K562 (cell line): Measurements from ENCODE around the gene ZNF506. TPM values are rescaled to one million over a fixed set of nuclear protein-coding genes. Genes with fewer than 3 reads are reported as not detected.

Experiments
- CHD7 ChIP-seq: fragments of 200-600 bp; sonication (generic); IDR thresholded peaks from one replicate; pipeline ENCODE4 v1.6.1; 2012; ENCODE audit warnings: mild to moderate bottlenecking, low read depth, low read length, inconsistent platforms
- DEAF1 ChIP-seq: fragments of 450-650 bp; formaldehyde crosslinking; IDR thresholded peaks from 2 replicates; pipeline ENCODE4 v1.4.0; 2020; ENCODE audit warnings: mild to moderate bottlenecking, moderate library complexity
- FOXJ3 ChIP-seq: sonication (generic); formaldehyde crosslinking; IDR thresholded peaks from 2 replicates; pipeline ENCODE4 v1.4.0; 2020; ENCODE audit warnings: mild to moderate bottlenecking, missing genetic modification reagents
- RBM39 ChIP-seq: fragments of 200-400 bp; formaldehyde crosslinking; optimal IDR thresholded peaks from 2 replicates; pipeline ENCODE3; 2018; ENCODE audit warnings: low read depth, low read length
- RREB1 ChIP-seq: fragments of 250-450 bp; sonication (Bioruptor Pico); IDR thresholded peaks from 2 replicates; pipeline ENCODE4 v1.4.0; 2020
- SUPT5H ChIP-seq: fragments of 450-650 bp; IDR thresholded peaks from 2 replicates; pipeline ENCODE4 v1.6.1; 2016
- WHSC1 ChIP-seq: IDR thresholded peaks from one replicate; pipeline ENCODE4 v1.6.1; 2012; ENCODE audit warnings: low read length, control low read depth, inconsistent platforms
- polyA plus RNA-seq, 8 experiments: library from polyadenylated mRNA; depleted of rRNA in 4 of 8; stranded (reverse) in 5 of 8; unstranded in 3 of 8; fragments of >200 nt; fragmentation: Nextera tagmentation in 2 of 8; fragmentation: Illumina TruSeq in 1 of 8; extraction: Ambion mirVana in 2 of 8; extraction: Trizol in 1 of 8; gene quantifications; 2 replicates each; pipeline versions ENCODE4 v1.2.1 to v1.2.3, GENCODE V29; 2011 to 2014; ENCODE audit warnings: inconsistent platforms in 1 of 8, missing spikeins in 1 of 8
- total RNA-seq, 7 experiments: library from RNA; depleted of rRNA in 6 of 7; stranded (reverse); fragments of >200 nt in 6 of 7; fragmentation: Illumina TruSeq in 2 of 7; extraction: Trizol in 2 of 7; gene quantifications; 2 replicates each; pipeline versions ENCODE4 v1.2.1 to v1.2.3, GENCODE V29; 2011 to 2021; ENCODE audit warnings: low replicate concordance in 1 of 7

The ZNF506 gene
- total and polyA plus RNA-seq, 9 of the 15 experiments (the other 6 are each of a cell fraction or from before 2014, with no cell fraction given), result 0.03 to 0.44 (median 0.14) TPM; not detected in 2

GRCh38 chr19:19865750-19866610 is 44.4 kb upstream of the ZNF506 start, which contains the start of gene ZNF253 (continued):
- TF ChIP-seq CHD7 (no peak), DEAF1 (CRISPR knock-in tag) (no peak), WHSC1 (no peak), RBM39 (no peak), FOXJ3 (CRISPR knock-in tag) (no peak), RREB1 (CRISPR knock-in tag) (0 out of 2 replicates have a peak, but pooled peaks have one; percentile 19), SUPT5H (peak; percentile 95)
